NB4 (cell line): ENCODE measurements around the gene AOPEP.
"Not testable (repeated sequence)": the region's sequence is repeated elsewhere in the genome, so short reads cannot be mapped to it uniquely, and the experiment has no call there.

ENCODE experiments used
- DNase-seq: peaks from one replicate; pipeline ENCODE4 v3.0.0; 2010; ENCODE audit warnings: low read depth
- H3K4me3 ChIP-seq: one replicate; pipeline ENCODE4 v1.5.1; 2011; ENCODE audit warnings: mild to moderate bottlenecking, low read depth, low read length, moderate library complexity
- MAX ChIP-seq: IDR thresholded peaks from 2 replicates; pipeline ENCODE4 v1.6.1; 2011; ENCODE audit warnings: low read depth, low read length
- MYC ChIP-seq: IDR thresholded peaks from 2 replicates; pipeline ENCODE4 v1.6.1; 2011; ENCODE audit warnings: low read depth, low read length
- POLR2A ChIP-seq: IDR thresholded peaks from 2 replicates; pipeline ENCODE4 v1.6.1; 2011; ENCODE audit warnings: mild to moderate bottlenecking; ENCODE audit not compliant: insufficient read length; ENCODE audit errors: extremely low read depth
- TF ChIP-seq, protein P1 (sequence below): IDR thresholded peaks from one replicate; pipeline ENCODE4 v1.5.1; 2012; ENCODE audit warnings: low read depth, low read length

AOPEP gene

GRCh38 chr9:94937214-94937903 is 210.9 kb downstream of the AOPEP start:
- TF ChIP-seq, protein P1, sequence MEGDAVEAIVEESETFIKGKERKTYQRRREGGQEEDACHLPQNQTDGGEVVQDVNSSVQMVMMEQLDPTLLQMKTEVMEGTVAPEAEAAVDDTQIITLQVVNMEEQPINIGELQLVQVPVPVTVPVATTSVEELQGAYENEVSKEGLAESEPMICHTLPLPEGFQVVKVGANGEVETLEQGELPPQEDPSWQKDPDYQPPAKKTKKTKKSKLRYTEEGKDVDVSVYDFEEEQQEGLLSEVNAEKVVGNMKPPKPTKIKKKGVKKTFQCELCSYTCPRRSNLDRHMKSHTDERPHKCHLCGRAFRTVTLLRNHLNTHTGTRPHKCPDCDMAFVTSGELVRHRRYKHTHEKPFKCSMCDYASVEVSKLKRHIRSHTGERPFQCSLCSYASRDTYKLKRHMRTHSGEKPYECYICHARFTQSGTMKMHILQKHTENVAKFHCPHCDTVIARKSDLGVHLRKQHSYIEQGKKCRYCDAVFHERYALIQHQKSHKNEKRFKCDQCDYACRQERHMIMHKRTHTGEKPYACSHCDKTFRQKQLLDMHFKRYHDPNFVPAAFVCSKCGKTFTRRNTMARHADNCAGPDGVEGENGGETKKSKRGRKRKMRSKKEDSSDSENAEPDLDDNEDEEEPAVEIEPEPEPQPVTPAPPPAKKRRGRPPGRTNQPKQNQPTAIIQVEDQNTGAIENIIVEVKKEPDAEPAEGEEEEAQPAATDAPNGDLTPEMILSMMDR, result no peak
- TF ChIP-seq MYC (no peak), MAX (no peak), POLR2A (no peak)
- H3K4me3 ChIP-seq, result no peak overlapping the region
- peak; percentile 41 for DNase-seq

DNA sequence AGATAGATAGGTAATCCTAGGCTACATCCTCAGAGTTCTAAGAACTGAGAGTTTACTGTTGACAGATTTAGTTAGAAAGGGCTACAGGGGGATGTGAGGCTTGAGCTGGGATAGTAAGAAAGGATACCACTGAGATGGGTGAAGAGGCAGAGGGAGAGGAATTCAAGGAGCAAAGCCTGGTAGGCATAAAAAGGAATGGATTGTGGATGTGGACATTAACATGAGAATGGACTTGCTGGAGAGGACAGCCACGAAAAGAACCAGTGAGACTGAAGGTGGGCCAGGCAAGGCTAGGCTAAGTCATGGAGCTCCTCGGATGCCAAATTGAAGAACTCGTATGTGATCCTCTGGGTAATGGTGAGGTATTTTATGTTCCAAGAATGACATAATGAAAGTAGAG is 211.9 kb downstream of the AOPEP start:
- H3K4me3 ChIP-seq, result no peak overlapping the region
- no peak for DNase-seq
- TF ChIP-seq, protein P1, result no peak
- TF ChIP-seq MYC, result no peak
- TF ChIP-seq POLR2A, result no peak
- TF ChIP-seq MAX, result no peak

GRCh38 chr9:94940296-94940695 is 213.8 kb downstream of the AOPEP start:
- not testable (repeated sequence) for DNase-seq, H3K4me3 ChIP-seq

DNA sequence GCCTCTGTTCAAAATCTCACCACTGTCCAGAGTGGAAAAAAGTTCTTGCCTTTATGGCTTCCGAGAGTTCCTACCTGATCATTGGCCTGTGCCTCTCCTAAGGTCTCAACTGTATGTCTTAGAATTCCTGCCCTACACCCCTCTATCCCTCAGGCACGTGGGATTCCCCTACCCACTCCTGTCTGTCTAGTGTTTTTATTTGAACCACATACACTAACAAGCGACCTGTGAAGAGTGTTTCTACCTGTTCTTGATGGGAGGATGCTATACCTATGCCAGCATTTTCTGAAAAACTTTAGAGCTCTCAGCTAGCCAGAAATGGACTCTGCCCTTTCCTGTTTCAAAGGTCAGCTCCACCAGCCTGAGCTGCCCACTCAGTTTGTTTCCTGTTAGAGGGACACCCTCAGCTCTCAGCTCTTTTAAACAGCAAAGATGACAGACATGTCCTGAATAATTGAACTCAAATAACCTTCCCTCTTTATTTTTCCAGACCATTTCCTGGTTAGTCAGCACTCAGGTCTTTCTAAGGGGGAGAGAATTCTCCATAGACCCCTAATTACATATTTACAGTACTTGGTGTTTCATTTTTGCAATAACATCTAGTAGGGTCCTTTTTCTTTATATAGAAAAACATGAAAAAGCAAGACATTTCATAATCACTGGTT is 214.8 kb downstream of the AOPEP start:
- DNase-seq, result no peak
- TF ChIP-seq MAX, result no peak
- H3K4me3 ChIP-seq, result no peak overlapping the region

- no peak for TF ChIP-seq MYC
- TF ChIP-seq, protein P1, result no peak
- no peak for TF ChIP-seq POLR2A
- no peak for TF ChIP-seq MAX
- no peak for DNase-seq
These were observed 218.1 kb downstream of the AOPEP start for GRCh38 chr9:94944626-94945025.

DNA sequence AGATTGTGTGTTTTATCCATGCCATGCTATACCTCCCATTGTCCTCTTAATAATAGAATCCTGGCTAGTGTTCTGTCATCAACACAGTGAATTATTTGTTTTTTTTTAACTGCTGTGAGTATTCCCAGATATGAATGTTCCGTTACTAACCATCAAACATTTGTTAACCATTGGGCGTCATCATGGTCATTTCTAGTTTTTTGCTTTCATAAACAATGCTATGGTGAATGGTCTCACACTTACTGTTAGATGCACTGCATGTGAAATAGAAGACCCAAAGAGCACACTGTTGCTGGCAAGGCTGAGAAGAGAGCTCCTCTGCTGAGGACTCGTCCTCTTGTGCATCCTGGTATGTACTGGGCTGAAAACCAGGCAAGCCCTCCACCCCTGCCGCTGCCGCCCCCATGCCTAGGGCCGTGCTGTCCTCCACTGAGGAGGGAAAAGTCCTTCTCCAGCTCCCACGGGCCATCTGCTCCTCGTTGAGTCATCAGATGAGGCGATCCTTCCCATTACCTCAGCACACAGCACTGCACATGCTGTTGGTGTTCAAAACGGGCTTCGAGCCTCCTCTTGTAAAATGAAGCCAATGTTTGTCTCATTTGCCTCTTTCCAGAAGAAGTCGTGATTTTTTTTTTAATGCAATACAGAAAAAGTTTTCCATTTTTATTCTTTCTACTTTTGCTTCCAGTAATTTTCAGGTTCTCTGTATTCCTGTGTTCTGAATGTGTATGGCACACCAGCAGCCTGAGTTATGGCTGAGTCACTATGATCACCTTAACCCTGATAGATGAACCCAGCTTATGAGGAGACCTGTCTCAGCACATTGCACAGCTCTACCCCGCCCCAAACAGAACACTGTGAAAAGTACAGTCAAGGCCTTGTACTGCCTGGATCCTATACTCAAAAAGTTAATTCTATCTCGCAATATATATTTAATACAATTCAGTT is 219.0 kb downstream of the AOPEP start:
- peak; percentile 25 for DNase-seq
- H3K4me3 ChIP-seq, result no peak overlapping the region

More at GRCh38 chr9:94944626-94945025, 218.1 kb downstream of the AOPEP start:
- H3K4me3 ChIP-seq, result no peak overlapping the region

More for the DNA sequence above, 219.0 kb downstream of the AOPEP start:
- TF ChIP-seq, protein P1, result no peak
- no peak for TF ChIP-seq MAX
